Liver (tissue), 3 donors: ENCODE measurements around the gene FAM78A.

ENCODE experiments used
- ATF3 ChIP-seq: IDR thresholded peaks from 2 replicates; pipeline ENCODE4 v1.6.1; 2016; ENCODE audit warnings: antibody characterized with exemption
- CTCF ChIP-seq: fragments of 150-350 bp; IDR thresholded peaks from 2 replicates; pipeline ENCODE4 v1.5.1; 2017; ENCODE audit warnings: improper control_type of control experiment, low read depth, low read length; ENCODE audit not compliant: missing input control
- EGR1 ChIP-seq, 2 donors: IDR thresholded peaks; 2 replicates each; pipeline ENCODE4 v1.6.1; 2016 to 2018; ENCODE audit warnings: antibody characterized with exemption in 2 of 2, low read depth in 2 of 2
- GABPA ChIP-seq, 2 donors: IDR thresholded peaks in 1 of 2; conservative IDR thresholded peaks in 1 of 2; 2 replicates each; pipeline ENCODE4 v1.6.1; 2016; ENCODE audit warnings: antibody characterized with exemption in 2 of 2, mild to moderate bottlenecking in 1 of 2, moderate library complexity in 1 of 2
- JUND ChIP-seq, 2 donors: IDR thresholded peaks; 2 replicates each; pipeline ENCODE4 v1.6.1; 2016; ENCODE audit warnings: antibody characterized with exemption in 2 of 2
- RAD21 ChIP-seq, 2 donors: IDR thresholded peaks; 2 replicates each; pipeline ENCODE4 v1.6.1; 2016; ENCODE audit warnings: antibody characterized with exemption in 2 of 2, mild to moderate bottlenecking in 2 of 2
- REST ChIP-seq: IDR thresholded peaks from 2 replicates; pipeline ENCODE4 v1.6.1; 2016; ENCODE audit warnings: antibody characterized with exemption, mild to moderate bottlenecking
- RXRA ChIP-seq, 2 donors: IDR thresholded peaks; 2 replicates each; pipeline ENCODE4 v1.6.1; 2017 to 2018; ENCODE audit warnings: antibody characterized with exemption in 2 of 2, mild to moderate bottlenecking in 1 of 2
- TAF1 ChIP-seq: conservative IDR thresholded peaks from 2 replicates; pipeline ENCODE4 v1.6.1; 2016; ENCODE audit warnings: antibody characterized with exemption, mild to moderate bottlenecking
- YY1 ChIP-seq: IDR thresholded peaks from 2 replicates; pipeline ENCODE4 v1.6.1; 2016; ENCODE audit warnings: antibody characterized with exemption, mild to moderate bottlenecking
- ZBTB33 ChIP-seq: IDR thresholded peaks from 2 replicates; pipeline ENCODE4 v1.6.1; 2016; ENCODE audit warnings: antibody characterized with exemption
- donor health status: healthy.
- donor health status: healthy.

GRCh38 chr9:131279863-131280570 is 3.7 kb upstream of the FAM78A start:
- TF ChIP-seq CTCF: no peak
- TF ChIP-seq GABPA (IDR thresholded peaks at IDR 0.05 in 1 of 2, conservative IDR thresholded peaks at IDR 0.05 in 1 of 2): no peak
- TF ChIP-seq REST: no peak
- no peak for TF ChIP-seq YY1
- no peak for TF ChIP-seq RAD21 (IDR thresholded peaks at IDR 0.05)
- no peak for TF ChIP-seq EGR1 (IDR thresholded peaks at IDR 0.05; ENCODE audit: low read depth in 2 of 2)
- no peak for TF ChIP-seq ATF3
- TF ChIP-seq JUND (IDR thresholded peaks at IDR 0.05): no peak
- TF ChIP-seq ZBTB33: no peak
- no peak for TF ChIP-seq TAF1
- TF ChIP-seq RXRA (IDR thresholded peaks at IDR 0.05): no peak
